ENCODE data around the gene TRIL. TPM values are rescaled to one million over a fixed set of nuclear protein-coding genes. Genes with fewer than 3 reads are reported as not detected.

TRIL gene
- total RNA-seq, result 2.6 TPM
- long read RNA-seq, full-length matches to known transcripts, result 5 of 5 reads
- long read RNA-seq, partial matches to known transcripts, result 0 of 5 reads
- long read RNA-seq, other reads (novel, unspliced or antisense), result 0 of 5 reads

- DNase-seq (ENCODE audit: low spot score), result peak; percentile 88
- intact Hi-C loops (cut with DNase I), result loop anchor here (5.0 kb wide), 1 partner anchor 84 kb away; no protein-coding TSS in a partner anchor
Observed at GRCh38 chr7:28958235-28958979, at the start of gene TRIL. Gene TRIL, minus strand, starts transcription at chr7:28958330. Its CDS starts 284 bp downstream, at chr7:28958046.

GRCh38 chr7:29007127-29007526 lies 49.0 kb upstream of the TRIL start:
- intact Hi-C loops (cut with DNase I), result no loop called here
- DNase-seq (ENCODE audit: low spot score), result no peak

GRCh38 chr7:29005829-29006228 lies 47.7 kb upstream of the TRIL start:
- intact Hi-C loops (cut with DNase I), result no loop called here
- DNase-seq (ENCODE audit: low spot score), result no peak

- no peak for DNase-seq (ENCODE audit: low spot score)
- intact Hi-C loops (cut with DNase I), result no loop called here
Observed at GRCh38 chr7:29005406-29005805, 47.3 kb upstream of the TRIL start.

- no peak for DNase-seq (ENCODE audit: low spot score)
- intact Hi-C loops (cut with DNase I), result no loop called here
Observed at GRCh38 chr7:29003703-29004102, 45.6 kb upstream of the TRIL start.

- intact Hi-C loops (cut with DNase I), result no loop called here
- DNase-seq (ENCODE audit: low spot score), result no peak
Observed at GRCh38 chr7:29000717-29001076, 42.6 kb upstream of the TRIL start.

- intact Hi-C loops (cut with DNase I), result no loop called here
- DNase-seq (ENCODE audit: low spot score), result no peak
Observed at GRCh38 chr7:28999895-29000716, 42.0 kb upstream of the TRIL start.

GRCh38 chr7:28999427-28999826 lies 41.3 kb upstream of the TRIL start:
- no peak for DNase-seq (ENCODE audit: low spot score)
- intact Hi-C loops (cut with DNase I), result no loop called here

- DNase-seq (ENCODE audit: low spot score), result no peak
- intact Hi-C loops (cut with DNase I), result no loop called here
Observed at GRCh38 chr7:28998105-28998504, 40.0 kb upstream of the TRIL start.

- intact Hi-C loops (cut with DNase I), result no loop called here
- no peak for DNase-seq (ENCODE audit: low spot score)
Observed at GRCh38 chr7:28996836-28997235, 38.7 kb upstream of the TRIL start.

- no peak for DNase-seq (ENCODE audit: low spot score)
- intact Hi-C loops (cut with DNase I), result no loop called here
Observed at GRCh38 chr7:28993371-28993770, 35.2 kb upstream of the TRIL start.

GRCh38 chr7:28992798-28993197 lies 34.7 kb upstream of the TRIL start:
- intact Hi-C loops (cut with DNase I), result no loop called here
- DNase-seq (ENCODE audit: low spot score), result no peak

GRCh38 chr7:28990200-28990960 lies 32.2 kb upstream of the TRIL start:
- intact Hi-C loops (cut with DNase I), result no loop called here
- no peak for DNase-seq (ENCODE audit: low spot score)

- DNase-seq (ENCODE audit: low spot score), result no peak
- intact Hi-C loops (cut with DNase I), result loop anchor here (5.0 kb wide), 1 partner anchor 48 kb away; no protein-coding TSS in a partner anchor
Observed at GRCh38 chr7:28989211-28989980, 31.3 kb upstream of the TRIL start.

GRCh38 chr7:28988810-28989209 lies 30.7 kb upstream of the TRIL start:
- intact Hi-C loops (cut with DNase I), result loop anchor here (5.0 kb wide), 1 partner anchor 48 kb away; no protein-coding TSS in a partner anchor
- no peak for DNase-seq (ENCODE audit: low spot score)

- DNase-seq (ENCODE audit: low spot score), result no peak
- intact Hi-C loops (cut with DNase I), result loop anchor here (5.0 kb wide), 1 partner anchor 49 kb away; no protein-coding TSS in a partner anchor
Observed at GRCh38 chr7:28988091-28988490, 30.0 kb upstream of the TRIL start.

- intact Hi-C loops (cut with DNase I), result loop anchor here (2.0 to 5.0 kb wide), 2 partner anchors 30 to 51 kb away; no protein-coding TSS in a partner anchor
- DNase-seq (ENCODE audit: low spot score), result no peak
Observed at GRCh38 chr7:28986765-28987110, 28.6 kb upstream of the TRIL start.

- DNase-seq (ENCODE audit: low spot score), result no peak
- intact Hi-C loops (cut with DNase I), result loop anchor here (2.0 to 5.0 kb wide), 2 partner anchors 29 to 51 kb away; no protein-coding TSS in a partner anchor
Observed at GRCh38 chr7:28986028-28986764, 28.1 kb upstream of the TRIL start.
